HG02852 (cell line): ENCODE data around the gene PRPF31.
A peak's percentile ranks its signal among the peaks of the same experiment; 100 is the strongest.

Experiments
- ATAC-seq: cut with Tn5 transposase; IDR thresholded peaks from one replicate; pipeline ENCODE4 v1.9.1; 2021; ENCODE audit warnings: mild to moderate bottlenecking, moderate library complexity; ENCODE audit not compliant: unreplicated experiment

The PRPF31 gene

GRCh38 chr19:54138489-54139256 is 23.1 kb downstream of the PRPF31 start:
- no peak for ATAC-seq

GRCh38 chr19:54141356-54141755 is 25.8 kb downstream of the PRPF31 start:
- ATAC-seq = no peak

GRCh38 chr19:54142166-54142780 is 26.7 kb downstream of the PRPF31 start:
- no peak for ATAC-seq

- no peak for ATAC-seq
These were observed 30.1 kb downstream of the PRPF31 start for GRCh38 chr19:54145541-54146158.

GRCh38 chr19:54147676-54148075 is 32.1 kb downstream of the PRPF31 start:
- ATAC-seq = no peak

GRCh38 chr19:54148158-54148557 is 32.6 kb downstream of the PRPF31 start:
- no peak for ATAC-seq

GRCh38 chr19:54149021-54149812 is 33.7 kb downstream of the PRPF31 start:
- ATAC-seq = no peak

GRCh38 chr19:54151362-54152035 is 35.9 kb downstream of the PRPF31 start:
- no peak for ATAC-seq

GRCh38 chr19:54152267-54152666 is 36.7 kb downstream of the PRPF31 start:
- no peak for ATAC-seq

- no peak for ATAC-seq
These were observed 37.4 kb downstream of the PRPF31 start for GRCh38 chr19:54152878-54153524.

GRCh38 chr19:54153731-54154326 is 38.3 kb downstream of the PRPF31 start:
- no peak for ATAC-seq

GRCh38 chr19:54154603-54155345 is 39.2 kb downstream of the PRPF31 start:
- no peak for ATAC-seq

- no peak for ATAC-seq
These were observed 40.1 kb downstream of the PRPF31 start for GRCh38 chr19:54155694-54156093.

GRCh38 chr19:54156490-54156889 is 40.9 kb downstream of the PRPF31 start:
- ATAC-seq = no peak

GRCh38 chr19:54156953-54157352 is 41.4 kb downstream of the PRPF31 start:
- no peak for ATAC-seq

- ATAC-seq = no peak
These were observed 43.3 kb downstream of the PRPF31 start for GRCh38 chr19:54158812-54159351.

GRCh38 chr19:54159352-54160181 is 44.0 kb downstream of the PRPF31 start, which contains the start of gene LENG1:
Gene LENG1 (minus strand): TSS chr19:54159721. CDS start chr19:54159695, 26 bp downstream.
- ATAC-seq = peak; percentile 89
